ENCODE measurements around the gene ZNF569.
"Not testable (repeated sequence)": the region's sequence is repeated elsewhere in the genome, so short reads cannot be mapped to it uniquely, and the experiment has no call there.

ZNF569 gene

DNA sequence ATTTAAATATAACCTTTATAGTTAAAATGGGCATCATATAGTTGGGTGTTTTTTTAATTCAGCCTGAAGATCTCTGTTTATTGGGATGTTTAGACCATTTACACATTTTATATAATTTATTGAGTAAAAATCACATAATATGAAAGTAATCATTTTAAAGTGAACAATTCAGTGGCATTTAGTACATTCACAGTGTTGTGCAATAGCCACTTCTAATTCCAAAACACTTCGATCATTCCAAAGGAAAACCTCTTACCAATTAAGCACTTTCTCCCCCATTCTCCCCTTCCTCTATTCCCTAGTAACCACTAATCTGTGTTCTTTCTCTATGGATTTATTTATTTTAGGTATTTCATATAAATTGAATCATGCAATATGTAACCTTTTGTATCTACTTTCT is 66.2 kb downstream of the ZNF569 start:
- DNase-seq, result no peak

DNA sequence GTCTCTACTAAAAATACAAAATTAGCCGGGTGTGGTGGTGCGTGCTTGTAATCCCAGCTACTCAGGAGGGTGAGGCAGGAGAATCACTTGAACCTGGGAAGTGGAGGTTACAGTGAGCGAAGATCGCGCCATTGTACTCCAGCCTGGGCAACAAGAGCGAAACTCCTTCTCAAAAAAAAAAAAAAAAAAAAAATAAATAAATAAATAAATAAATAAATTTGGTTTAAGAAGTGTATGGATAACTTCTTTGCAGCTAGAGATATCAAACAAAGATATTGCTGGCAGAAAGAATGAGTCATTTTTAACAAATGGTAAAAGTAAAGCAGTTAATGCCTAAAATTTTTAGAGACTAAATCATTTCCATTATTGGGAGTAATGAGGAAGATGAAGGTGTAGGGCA is 75.8 kb downstream of the ZNF569 start:
- not testable (repeated sequence) for DNase-seq

DNA sequence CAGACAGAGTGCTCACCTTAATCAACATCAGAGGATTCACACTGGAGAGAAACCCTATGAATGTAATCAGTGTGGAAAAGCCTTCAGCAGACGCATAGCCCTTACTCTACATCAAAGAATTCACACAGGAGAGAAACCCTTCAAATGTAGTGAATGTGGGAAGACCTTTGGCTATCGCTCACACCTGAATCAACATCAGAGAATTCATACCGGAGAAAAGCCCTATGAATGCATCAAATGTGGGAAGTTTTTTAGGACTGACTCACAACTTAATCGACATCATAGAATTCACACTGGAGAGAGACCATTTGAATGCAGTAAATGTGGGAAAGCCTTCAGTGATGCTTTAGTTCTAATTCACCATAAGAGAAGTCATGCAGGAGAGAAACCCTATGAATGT is 78.0 kb downstream of the ZNF569 start:
- DNase-seq, result no peak

DNA sequence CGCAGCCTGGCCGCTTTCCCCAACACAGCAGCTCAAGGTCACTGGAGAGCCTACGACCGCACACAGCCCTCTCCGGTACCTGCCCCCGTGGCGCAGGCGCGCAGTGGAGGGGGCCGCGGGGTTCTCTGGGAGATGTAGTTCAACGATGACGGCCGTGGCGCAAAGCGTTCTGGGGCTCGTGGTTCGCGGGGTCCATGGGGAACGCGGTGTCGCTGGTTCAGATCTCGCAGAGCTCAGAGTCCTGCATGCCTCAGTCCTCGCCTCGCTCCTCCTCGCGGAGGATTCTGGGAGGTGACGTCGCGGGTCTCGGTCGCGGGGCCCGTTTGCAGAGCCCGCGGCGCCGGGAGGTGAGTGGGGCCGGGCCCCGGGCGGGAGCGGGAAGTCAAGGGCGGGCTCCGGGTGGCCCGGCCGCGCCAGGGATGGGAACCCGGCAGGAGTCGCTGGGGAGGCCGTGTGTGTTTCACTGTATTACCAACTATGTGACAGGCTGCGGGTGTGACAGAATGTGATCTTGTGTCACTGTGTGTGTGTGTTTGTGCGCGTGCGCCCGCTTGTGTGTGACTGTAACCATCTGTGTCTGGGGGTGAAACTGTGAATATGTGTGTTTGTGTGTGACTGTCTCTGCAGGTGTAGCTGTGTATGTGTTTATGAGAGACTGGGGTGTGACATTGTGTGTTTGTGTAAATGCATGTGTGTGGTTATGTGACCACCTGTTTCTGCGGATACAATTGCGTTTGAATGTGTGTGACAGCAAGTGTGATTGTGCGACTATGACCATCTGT is 96.2 kb downstream of the ZNF569 start, which contains the start of gene ZNF527:
Gene ZNF527 (plus strand): TSS at position 220 of the 782 bp plus-strand sequence. CDS start 3,100 bp downstream, outside the sequence.
- peak; percentile 96 for DNase-seq

DNA sequence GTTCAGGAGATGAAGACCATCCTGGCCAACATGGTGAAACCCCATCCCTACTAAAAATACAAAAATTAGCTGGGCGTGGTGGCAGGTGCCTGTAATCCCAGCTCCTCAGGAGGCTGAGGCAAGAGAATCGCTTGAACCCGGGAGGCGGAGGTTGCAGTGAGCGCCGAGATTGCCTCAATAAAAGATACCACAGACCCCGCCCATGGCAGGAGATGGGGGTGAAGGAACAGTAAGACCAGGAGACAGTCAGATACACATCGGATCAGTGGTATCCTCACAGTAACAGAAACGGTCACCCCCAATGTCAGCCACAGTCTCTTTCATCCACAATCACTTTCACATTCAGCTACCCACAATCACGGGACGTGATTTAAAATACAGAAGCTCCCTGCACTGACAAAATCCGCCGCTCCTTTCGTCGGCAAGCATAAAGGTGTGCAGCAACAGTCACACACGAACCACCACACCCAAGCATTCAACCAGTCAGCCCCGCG is 96.8 kb downstream of the ZNF569 start:
- not testable (repeated sequence) for DNase-seq

DNA sequence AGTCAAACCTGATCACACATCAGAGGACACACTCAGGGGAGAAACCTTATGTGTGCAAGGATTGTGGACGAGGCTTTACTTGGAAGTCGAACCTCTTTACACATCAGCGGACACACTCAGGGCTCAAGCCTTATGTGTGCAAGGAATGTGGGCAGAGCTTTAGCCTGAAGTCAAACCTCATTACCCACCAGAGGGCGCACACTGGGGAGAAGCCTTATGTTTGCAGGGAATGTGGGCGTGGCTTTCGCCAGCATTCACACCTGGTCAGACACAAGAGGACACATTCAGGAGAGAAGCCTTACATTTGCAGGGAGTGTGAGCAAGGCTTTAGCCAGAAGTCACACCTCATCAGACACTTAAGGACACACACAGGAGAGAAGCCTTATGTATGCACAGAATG is 104.5 kb downstream of the ZNF569 start:
- DNase-seq, result no peak

DNA sequence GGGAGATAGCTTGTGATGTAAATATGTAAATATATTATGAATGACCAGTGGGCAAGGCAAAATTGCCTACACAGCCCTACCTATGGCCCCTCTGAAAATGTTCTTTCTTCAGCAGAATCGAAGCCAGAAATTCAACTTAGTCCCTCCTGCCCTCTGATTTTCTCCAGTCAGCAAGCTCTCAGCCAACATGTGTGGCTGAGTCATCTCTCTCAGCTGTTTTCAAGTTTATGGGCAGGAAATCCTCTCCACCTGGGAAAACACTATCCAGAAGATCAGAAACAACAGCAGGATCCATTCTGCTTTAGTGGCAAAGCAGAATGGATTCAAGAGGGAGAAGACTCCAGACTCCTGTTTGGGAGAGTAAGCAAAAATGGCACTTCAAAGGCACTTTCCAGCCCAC is 105.2 kb downstream of the ZNF569 start:
- no peak for DNase-seq
